ENCODE data around the gene EIF2S1. TPM values are rescaled to one million over a fixed set of nuclear protein-coding genes. Genes with fewer than 3 reads are reported as not detected.

The EIF2S1 gene
- total RNA-seq, 2 donors from 2014 or later = 64.4 to 75.4 TPM

DNA sequence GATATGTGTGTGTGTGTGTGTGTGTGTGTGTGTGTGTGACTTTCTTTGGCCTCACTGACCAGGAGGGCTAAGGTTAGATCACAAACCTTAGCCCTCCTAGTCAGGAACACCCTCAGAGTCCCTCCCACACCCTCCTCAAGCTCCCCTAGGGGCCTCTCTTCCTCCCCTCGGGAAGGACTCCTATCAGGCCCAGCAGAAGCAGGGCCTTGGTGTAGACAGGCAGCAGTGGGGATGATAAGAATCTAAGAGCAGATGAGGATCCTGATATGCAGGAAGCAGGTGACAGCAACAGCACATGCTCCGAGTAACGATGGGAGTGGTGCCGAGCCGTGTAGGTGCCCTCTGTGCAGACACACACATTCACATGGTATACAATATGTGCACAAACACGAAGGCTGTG is 31.1 kb downstream of the EIF2S1 start:
- Histone ChIP-seq H3K4me1 (no peaks in the 10 kb centered on the region), H3K27me3 (no peaks in the 10 kb centered on the region), H3K27ac (no peak overlapping the region), H3K4me3 (no peak overlapping the region), H3K9me3 (no peaks in the 10 kb centered on the region), H3K36me3 (no peaks in the 10 kb centered on the region)
- TF ChIP-seq, protein P1, sequence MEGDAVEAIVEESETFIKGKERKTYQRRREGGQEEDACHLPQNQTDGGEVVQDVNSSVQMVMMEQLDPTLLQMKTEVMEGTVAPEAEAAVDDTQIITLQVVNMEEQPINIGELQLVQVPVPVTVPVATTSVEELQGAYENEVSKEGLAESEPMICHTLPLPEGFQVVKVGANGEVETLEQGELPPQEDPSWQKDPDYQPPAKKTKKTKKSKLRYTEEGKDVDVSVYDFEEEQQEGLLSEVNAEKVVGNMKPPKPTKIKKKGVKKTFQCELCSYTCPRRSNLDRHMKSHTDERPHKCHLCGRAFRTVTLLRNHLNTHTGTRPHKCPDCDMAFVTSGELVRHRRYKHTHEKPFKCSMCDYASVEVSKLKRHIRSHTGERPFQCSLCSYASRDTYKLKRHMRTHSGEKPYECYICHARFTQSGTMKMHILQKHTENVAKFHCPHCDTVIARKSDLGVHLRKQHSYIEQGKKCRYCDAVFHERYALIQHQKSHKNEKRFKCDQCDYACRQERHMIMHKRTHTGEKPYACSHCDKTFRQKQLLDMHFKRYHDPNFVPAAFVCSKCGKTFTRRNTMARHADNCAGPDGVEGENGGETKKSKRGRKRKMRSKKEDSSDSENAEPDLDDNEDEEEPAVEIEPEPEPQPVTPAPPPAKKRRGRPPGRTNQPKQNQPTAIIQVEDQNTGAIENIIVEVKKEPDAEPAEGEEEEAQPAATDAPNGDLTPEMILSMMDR (IDR thresholded peaks at IDR 0.05) = no peak
- DNase-seq (ENCODE audit: low spot score) = no peak

GRCh38 chr14:67392123-67392522 is 32.0 kb downstream of the EIF2S1 start:
- Histone ChIP-seq H3K4me3 (no peak overlapping the region), H3K36me3 (no peaks in the 10 kb centered on the region), H3K9me3 (no peaks in the 10 kb centered on the region), H3K27me3 (no peaks in the 10 kb centered on the region), H3K4me1 (no peaks in the 10 kb centered on the region), H3K27ac (no peak overlapping the region)
- TF ChIP-seq, protein P1 (IDR thresholded peaks at IDR 0.05) = no peak
- DNase-seq (ENCODE audit: low spot score) = no peak

- no peak for DNase-seq (ENCODE audit: low spot score)
Measured at GRCh38 chr14:67392800-67393199, 32.7 kb downstream of the EIF2S1 start.

DNA sequence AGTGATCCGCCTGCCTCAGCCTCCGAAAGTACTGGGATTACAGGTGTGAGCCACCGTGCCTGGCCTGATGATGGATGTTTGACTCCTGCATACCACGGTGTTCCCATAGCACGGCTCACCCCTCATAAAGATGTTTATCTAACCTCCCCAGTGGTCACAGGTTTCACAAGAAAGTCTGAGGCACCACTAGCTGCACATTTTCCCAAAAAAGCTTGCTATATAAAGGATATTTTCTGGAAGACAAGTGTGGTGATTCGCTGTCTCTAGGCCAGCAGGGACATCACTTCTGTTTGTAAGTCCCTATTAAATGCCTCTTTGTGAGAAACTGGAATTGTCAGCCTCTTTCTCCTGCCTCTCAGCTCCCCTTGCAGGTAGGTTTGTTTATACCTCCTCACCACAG is 33.6 kb downstream of the EIF2S1 start:
- no peaks in the 10 kb centered on the region for H3K27me3 ChIP-seq
- no peaks in the 10 kb centered on the region for H3K36me3 ChIP-seq
- no peak overlapping the region for H3K27ac ChIP-seq
- no peak overlapping the region for H3K4me3 ChIP-seq
- no peak for DNase-seq (ENCODE audit: low spot score)
- no peaks in the 10 kb centered on the region for H3K9me3 ChIP-seq
- no peaks in the 10 kb centered on the region for H3K4me1 ChIP-seq
- TF ChIP-seq, protein P1 (IDR thresholded peaks at IDR 0.05) = no peak

More at GRCh38 chr14:67392800-67393199, 32.7 kb downstream of the EIF2S1 start:
- Histone ChIP-seq H3K9me3 (no peaks in the 10 kb centered on the region), H3K4me3 (no peak overlapping the region), H3K27me3 (no peaks in the 10 kb centered on the region), H3K27ac (no peak overlapping the region), H3K4me1 (no peaks in the 10 kb centered on the region), H3K36me3 (no peaks in the 10 kb centered on the region)
- TF ChIP-seq, protein P1 (IDR thresholded peaks at IDR 0.05) = no peak

- H3K27me3 ChIP-seq = no peaks in the 10 kb centered on the region
- TF ChIP-seq, protein P1 (IDR thresholded peaks at IDR 0.05) = no peak
- no peaks in the 10 kb centered on the region for H3K9me3 ChIP-seq
- no peaks in the 10 kb centered on the region for H3K4me1 ChIP-seq
- no peak overlapping the region for H3K4me3 ChIP-seq
- H3K27ac ChIP-seq = no peak overlapping the region
- no peak for DNase-seq (ENCODE audit: low spot score)
- no peaks in the 10 kb centered on the region for H3K36me3 ChIP-seq
Measured at GRCh38 chr14:67395086-67395875, 35.2 kb downstream of the EIF2S1 start.

DNA sequence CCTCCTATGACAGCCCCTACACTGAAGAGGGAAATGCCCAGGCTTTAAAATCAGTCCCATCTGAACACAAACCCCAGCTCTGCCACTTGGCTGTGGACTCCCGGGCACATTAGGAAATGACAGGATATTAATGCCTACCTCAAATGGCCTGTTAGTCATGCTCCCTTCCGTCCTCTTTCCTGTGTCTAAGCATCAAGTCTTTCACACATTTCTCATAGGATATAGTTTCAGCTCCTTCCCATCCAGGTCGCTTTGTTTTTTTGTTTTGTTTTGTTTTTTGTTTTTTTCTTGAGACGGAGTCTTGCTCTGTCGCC is 35.7 kb downstream of the EIF2S1 start:
- Histone ChIP-seq H3K36me3 (no peaks in the 10 kb centered on the region), H3K4me1 (no peaks in the 10 kb centered on the region), H3K9me3 (no peaks in the 10 kb centered on the region), H3K4me3 (no peak overlapping the region), H3K27me3 (no peaks in the 10 kb centered on the region), H3K27ac (no peak overlapping the region)
- TF ChIP-seq, protein P1 (IDR thresholded peaks at IDR 0.05) = no peak
- no peak for DNase-seq (ENCODE audit: low spot score)
